Fibroblast of lung (primary cell): ENCODE data around the gene UCK1.

Experiments
- EZH2 ChIP-seq: IDR thresholded peaks from 2 replicates; pipeline ENCODE4 v1.5.1; 2012; ENCODE audit warnings: low read length, control low read depth, mild to moderate bottlenecking; ENCODE audit errors: missing control alignments
- TF ChIP-seq, protein P1 (sequence below), 2 donors: IDR thresholded peaks in 1 of 2; conservative IDR thresholded peaks in 1 of 2; 1 replicate in 1 of 2; 2 replicates in 1 of 2; pipeline ENCODE4 v1.5.1; 2011 to 2012; ENCODE audit warnings: low read length in 2 of 2, control low read depth in 1 of 2, inconsistent platforms in 1 of 2, low read depth in 1 of 2, mild to moderate bottlenecking in 1 of 2

- TF ChIP-seq, protein P1, sequence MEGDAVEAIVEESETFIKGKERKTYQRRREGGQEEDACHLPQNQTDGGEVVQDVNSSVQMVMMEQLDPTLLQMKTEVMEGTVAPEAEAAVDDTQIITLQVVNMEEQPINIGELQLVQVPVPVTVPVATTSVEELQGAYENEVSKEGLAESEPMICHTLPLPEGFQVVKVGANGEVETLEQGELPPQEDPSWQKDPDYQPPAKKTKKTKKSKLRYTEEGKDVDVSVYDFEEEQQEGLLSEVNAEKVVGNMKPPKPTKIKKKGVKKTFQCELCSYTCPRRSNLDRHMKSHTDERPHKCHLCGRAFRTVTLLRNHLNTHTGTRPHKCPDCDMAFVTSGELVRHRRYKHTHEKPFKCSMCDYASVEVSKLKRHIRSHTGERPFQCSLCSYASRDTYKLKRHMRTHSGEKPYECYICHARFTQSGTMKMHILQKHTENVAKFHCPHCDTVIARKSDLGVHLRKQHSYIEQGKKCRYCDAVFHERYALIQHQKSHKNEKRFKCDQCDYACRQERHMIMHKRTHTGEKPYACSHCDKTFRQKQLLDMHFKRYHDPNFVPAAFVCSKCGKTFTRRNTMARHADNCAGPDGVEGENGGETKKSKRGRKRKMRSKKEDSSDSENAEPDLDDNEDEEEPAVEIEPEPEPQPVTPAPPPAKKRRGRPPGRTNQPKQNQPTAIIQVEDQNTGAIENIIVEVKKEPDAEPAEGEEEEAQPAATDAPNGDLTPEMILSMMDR (conservative IDR thresholded peaks at IDR 0.05 in 1 of 2, IDR thresholded peaks at IDR 0.05 in 1 of 2; ENCODE audit: low read depth in 1 of 2, low read length in 2 of 2): no peak
- TF ChIP-seq EZH2: no peak
Measured at GRCh38 chr9:131517761-131518190, 13.3 kb downstream of the UCK1 start.
